Esophagus muscularis mucosa (tissue), 4 donors: ENCODE measurements around the gene CCNT1.

Source experiments
- CTCF ChIP-seq, 3 experiments: fragments of 200-600 bp in 2 of 3; fragments of 450-650 bp in 1 of 3; sonication (generic) in 2 of 3; IDR thresholded peaks; one replicate each; pipeline ENCODE4 v1.5.1; 2017 to 2019; ENCODE audit warnings: antibody characterized with exemption in 3 of 3, mild to moderate bottlenecking in 2 of 3, moderate library complexity in 1 of 3
- EP300 ChIP-seq: sonication (generic); formaldehyde crosslinking; IDR thresholded peaks from one replicate; pipeline ENCODE4 v1.6.1; 2017; ENCODE audit warnings: antibody characterized with exemption
- POLR2A ChIP-seq: fragments of 450-650 bp; IDR thresholded peaks from one replicate; pipeline ENCODE4 v1.6.1; 2017; ENCODE audit warnings: antibody characterized with exemption, moderate library complexity, mild to moderate bottlenecking, low read depth

GRCh38 chr12:48686615-48687334 is 29.7 kb downstream of the CCNT1 start:
- TF ChIP-seq CTCF (IDR thresholded peaks at IDR 0.05) (no peak), EP300 (no peak), POLR2A (no peak)
